HFF-Myc (cell line): ENCODE measurements around the gene CAT.
"Not testable (repeated sequence)": the region's sequence is repeated elsewhere in the genome, so short reads cannot be mapped to it uniquely, and the experiment has no call there.

ENCODE experiments used
- DNase-seq: peaks from one replicate; pipeline ENCODE4 v3.0.0-alpha.2; 2011; ENCODE audit warnings: low read depth; ENCODE audit errors: extremely low read depth
- H3K4me3 ChIP-seq: replicated peaks from 2 replicates; pipeline ENCODE4 v1.5.1; 2011; ENCODE audit warnings: low read depth, mild to moderate bottlenecking, control low read depth, low read length
- CTCF ChIP-seq: IDR thresholded peaks from 2 replicates; pipeline ENCODE4 v1.5.1; 2012; ENCODE audit warnings: mild to moderate bottlenecking, low read depth, low read length, control low read depth; ENCODE audit errors: missing control alignments

CAT gene

GRCh38 chr11:34423300-34423699 is 15.4 kb upstream of the CAT start:
- no peak for TF ChIP-seq CTCF
- H3K4me3 ChIP-seq, result no peak overlapping the region
- DNase-seq, result no peak

GRCh38 chr11:34424826-34425225 is 13.9 kb upstream of the CAT start:
- DNase-seq, result peak; percentile 42
- not testable (repeated sequence) for H3K4me3 ChIP-seq

GRCh38 chr11:34425360-34425759 is 13.4 kb upstream of the CAT start:
- no peak for TF ChIP-seq CTCF
- DNase-seq, result no peak
- H3K4me3 ChIP-seq, result no peak overlapping the region

- H3K4me3 ChIP-seq, result no peak overlapping the region
- DNase-seq, result peak; percentile 39
- no peak for TF ChIP-seq CTCF
These were observed 12.9 kb upstream of the CAT start for GRCh38 chr11:34425867-34426266.

GRCh38 chr11:34426766-34427185 is 12.0 kb upstream of the CAT start:
- DNase-seq, result peak; percentile 99
- H3K4me3 ChIP-seq, result no peak overlapping the region
- no peak for TF ChIP-seq CTCF

GRCh38 chr11:34427186-34427805 is 11.4 kb upstream of the CAT start:
- peak; percentile 61 for DNase-seq
- H3K4me3 ChIP-seq, result no peak overlapping the region
- TF ChIP-seq CTCF, result no peak

- no peak for TF ChIP-seq CTCF
- no peak for DNase-seq
- no peak overlapping the region for H3K4me3 ChIP-seq
These were observed 6.8 kb upstream of the CAT start for GRCh38 chr11:34431979-34432378.
